Cardiac muscle cell (in vitro differentiated cells and primary cell): ENCODE results near the gene NCF4. TPM values are rescaled to one million over a fixed set of nuclear protein-coding genes. Genes with fewer than 3 reads are reported as not detected.

Experiments
- DNase-seq, 2 donors: peaks; one replicate each; pipeline versions ENCODE4 v3.0.0 to v3.0.0-alpha.2; 2010 to 2017; ENCODE audit warnings: low read depth in 1 of 2, low spot score in 1 of 2
- H3K27ac ChIP-seq: fragments of 200-600 bp; sonication (generic); 2 replicates; pipeline ENCODE4 v1.5.1; 2016
- H3K27me3 ChIP-seq: fragments of 200-600 bp; sonication (generic); 2 replicates; pipeline ENCODE4 v1.6.0; 2016; ENCODE audit warnings: control low read depth
- H3K36me3 ChIP-seq: fragments of 200-600 bp; sonication (generic); 2 replicates; pipeline ENCODE4 v1.5.1; 2016; ENCODE audit warnings: control low read depth
- H3K4me1 ChIP-seq: fragments of 200-600 bp; sonication (generic); 2 replicates; pipeline ENCODE4 v1.8.1; 2017; ENCODE audit warnings: low read depth, mild to moderate bottlenecking, mixed run types
- H3K4me3 ChIP-seq: fragments of 200-600 bp; sonication (generic); 2 replicates; pipeline ENCODE4 v1.5.1; 2016; ENCODE audit warnings: mild to moderate bottlenecking
- H3K9me3 ChIP-seq: fragments of 200-600 bp; sonication (generic); 2 replicates; pipeline ENCODE4 v1.5.1; 2017; ENCODE audit warnings: low read depth, mild to moderate bottlenecking, control low read depth
- CTCF ChIP-seq: IDR thresholded peaks from 2 replicates; pipeline ENCODE4 v1.5.1; 2012; ENCODE audit warnings: low read depth, mild to moderate bottlenecking, low read length
- polyA plus RNA-seq: library from polyadenylated mRNA; unstranded; fragments of >200 nt; fragmentation: Nextera tagmentation; extraction: Ambion mirVana; gene quantifications from 2 replicates; pipeline ENCODE4 v1.2.1, GENCODE V29; 2016
- total RNA-seq: library from RNA; depleted of rRNA; stranded (reverse); fragments of >200 nt; gene quantifications from 2 replicates; pipeline ENCODE4 v1.2.3, GENCODE V29; 2016

The NCF4 gene
- total and polyA plus RNA-seq, 2 experiments from 2014 or later, result not detected

- H3K36me3 ChIP-seq, result no peaks in the 10 kb centered on the region
- H3K27ac ChIP-seq, result no peak overlapping the region
- DNase-seq, result no peak
- H3K4me1 ChIP-seq, result peaks cover 11% of the 10 kb centered on the region
- H3K27me3 ChIP-seq, result peaks cover 8% of the 10 kb centered on the region
- TF ChIP-seq CTCF, result no peak
- H3K4me3 ChIP-seq, result no peak overlapping the region
- no peaks in the 10 kb centered on the region for H3K9me3 ChIP-seq
These were observed 12.2 kb downstream of the NCF4 start for GRCh38 chr22:36872866-36873498.

GRCh38 chr22:36873614-36874308, 13.0 kb downstream of the NCF4 start:
- peak; percentile 56 to 90 for DNase-seq

GRCh38 chr22:36874309-36874696, 13.5 kb downstream of the NCF4 start:
- H3K27ac ChIP-seq, result peak overlapping the region; percentile 41
- no peak for TF ChIP-seq CTCF

More at GRCh38 chr22:36873614-36874308, 13.0 kb downstream of the NCF4 start:
- Histone ChIP-seq H3K36me3 (no peaks in the 10 kb centered on the region), H3K4me1 (peaks cover 11% of the 10 kb centered on the region), H3K4me3 (no peak overlapping the region), H3K27me3 (peaks cover 9% of the 10 kb centered on the region), H3K9me3 (no peaks in the 10 kb centered on the region), H3K27ac (peak overlapping the region; percentile 41)
- peak; percentile 76 for TF ChIP-seq CTCF

GRCh38 chr22:36874736-36875135, 13.9 kb downstream of the NCF4 start:
- peaks cover 11% of the 10 kb centered on the region for H3K27me3 ChIP-seq
- H3K36me3 ChIP-seq, result no peaks in the 10 kb centered on the region
- peaks cover 11% of the 10 kb centered on the region for H3K4me1 ChIP-seq
- no peak for DNase-seq
- TF ChIP-seq CTCF, result no peak
- no peak overlapping the region for H3K4me3 ChIP-seq
- no peaks in the 10 kb centered on the region for H3K9me3 ChIP-seq
- peak overlapping the region; percentile 41 for H3K27ac ChIP-seq

More at GRCh38 chr22:36874309-36874696, 13.5 kb downstream of the NCF4 start:
- Histone ChIP-seq H3K4me1 (peaks cover 11% of the 10 kb centered on the region), H3K9me3 (no peaks in the 10 kb centered on the region), H3K4me3 (no peak overlapping the region), H3K27me3 (peaks cover 11% of the 10 kb centered on the region), H3K36me3 (no peaks in the 10 kb centered on the region)
- DNase-seq, result no peak

GRCh38 chr22:36875741-36876140, 14.9 kb downstream of the NCF4 start:
- H3K4me1 ChIP-seq, result peaks cover 11% of the 10 kb centered on the region
- no peaks in the 10 kb centered on the region for H3K36me3 ChIP-seq
- no peak overlapping the region for H3K27ac ChIP-seq
- no peak overlapping the region for H3K4me3 ChIP-seq
- H3K27me3 ChIP-seq, result peaks cover 5% of the 10 kb centered on the region
- no peak for DNase-seq
- TF ChIP-seq CTCF, result no peak
- no peaks in the 10 kb centered on the region for H3K9me3 ChIP-seq
